Measurements from ENCODE around the gene VPS13D. TPM values are rescaled to one million over a fixed set of nuclear protein-coding genes. Genes with fewer than 3 reads are reported as not detected.

VPS13D gene
- total RNA-seq, 1 experiment from 2014 or later, result 29.0 TPM

GRCh38 chr1:12346483-12347151, 116.8 kb downstream of the VPS13D start:
- ChIA-PET POLR2A (no interaction called here), CTCF (no interaction called here)
- Mint-ChIP-seq H3K27me3 (ENCODE audit: low read depth) (no peaks in the 10 kb centered on the region), H3K36me3 (peaks cover 47% of the 10 kb centered on the region), H3K27ac (no peak overlapping the region), H3K4me3 (no peak overlapping the region), H3K9me3 (peaks cover 10% of the 10 kb centered on the region; the same call in 1 of the 2 replicates), H3K4me1 (peaks cover 8% of the 10 kb centered on the region)
- no peak for TF ChIP-seq ATF1 (CRISPR knock-in tag; IDR thresholded peaks at IDR 0.05)
- TF ChIP-seq ZBTB21 (CRISPR knock-in tag; IDR thresholded peaks at IDR 0.05; ENCODE audit: borderline replicate concordance), result no peak
- no peak for ATAC-seq
- no peak for DNase-seq (ENCODE audit: low spot score)

DNA sequence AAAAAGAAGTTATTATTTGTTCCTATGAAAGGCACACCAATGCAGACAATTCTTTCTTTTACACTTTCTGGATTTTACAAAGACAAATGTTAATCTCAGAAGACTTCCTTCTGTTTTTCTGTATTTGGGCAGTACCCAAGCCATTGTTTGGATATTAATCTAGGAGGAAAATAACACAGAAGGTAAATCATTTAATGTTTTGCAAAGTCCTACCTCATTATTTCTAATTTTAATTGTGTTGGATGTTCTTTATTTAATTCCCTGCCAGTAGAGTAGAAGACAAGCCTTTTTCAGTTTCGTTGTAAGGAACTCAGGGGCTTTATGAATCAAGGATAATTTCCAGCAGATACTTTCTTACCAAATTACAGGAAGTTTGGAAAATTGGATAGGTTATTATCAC, 118.3 kb downstream of the VPS13D start:
- ATAC-seq (no peak), DNase-seq (ENCODE audit: low spot score) (no peak)
- ChIA-PET POLR2A (no interaction called here), CTCF (interaction anchor here (1.0 kb wide), 1 partner anchor 9 kb away, joined by 4 read pairs; no protein-coding TSS in a partner anchor)
- no peaks in the 10 kb centered on the region for H3K4me1 Mint-ChIP-seq
- H3K27me3 Mint-ChIP-seq (ENCODE audit: low read depth), result no peaks in the 10 kb centered on the region
- no peak overlapping the region for H3K4me3 Mint-ChIP-seq
- H3K9me3 Mint-ChIP-seq, result peaks cover 10% of the 10 kb centered on the region; the same call in 1 of the 2 replicates
- H3K36me3 Mint-ChIP-seq, result peaks cover 41% of the 10 kb centered on the region
- TF ChIP-seq, protein P1, sequence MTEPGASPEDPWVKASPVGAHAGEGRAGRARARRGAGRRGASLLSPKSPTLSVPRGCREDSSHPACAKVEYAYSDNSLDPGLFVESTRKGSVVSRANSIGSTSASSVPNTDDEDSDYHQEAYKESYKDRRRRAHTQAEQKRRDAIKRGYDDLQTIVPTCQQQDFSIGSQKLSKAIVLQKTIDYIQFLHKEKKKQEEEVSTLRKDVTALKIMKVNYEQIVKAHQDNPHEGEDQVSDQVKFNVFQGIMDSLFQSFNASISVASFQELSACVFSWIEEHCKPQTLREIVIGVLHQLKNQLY (CRISPR knock-in tag; IDR thresholded peaks at IDR 0.05), result no peak
- TF ChIP-seq NFE2L1 (CRISPR knock-in tag; IDR thresholded peaks at IDR 0.05) (no peak), CDX4 (CRISPR knock-in tag; IDR thresholded peaks at IDR 0.05; ENCODE audit: borderline replicate concordance) (no peak), TEAD4 (CRISPR knock-in tag; IDR thresholded peaks at IDR 0.05) (no peak), SOX15 (CRISPR knock-in tag; IDR thresholded peaks at IDR 0.05) (no peak), ATF3 (CRISPR knock-in tag; conservative IDR thresholded peaks at IDR 0.05) (no peak), IRF1 (CRISPR knock-in tag; IDR thresholded peaks at IDR 0.05) (no peak)
- TF ChIP-seq, protein P2, sequence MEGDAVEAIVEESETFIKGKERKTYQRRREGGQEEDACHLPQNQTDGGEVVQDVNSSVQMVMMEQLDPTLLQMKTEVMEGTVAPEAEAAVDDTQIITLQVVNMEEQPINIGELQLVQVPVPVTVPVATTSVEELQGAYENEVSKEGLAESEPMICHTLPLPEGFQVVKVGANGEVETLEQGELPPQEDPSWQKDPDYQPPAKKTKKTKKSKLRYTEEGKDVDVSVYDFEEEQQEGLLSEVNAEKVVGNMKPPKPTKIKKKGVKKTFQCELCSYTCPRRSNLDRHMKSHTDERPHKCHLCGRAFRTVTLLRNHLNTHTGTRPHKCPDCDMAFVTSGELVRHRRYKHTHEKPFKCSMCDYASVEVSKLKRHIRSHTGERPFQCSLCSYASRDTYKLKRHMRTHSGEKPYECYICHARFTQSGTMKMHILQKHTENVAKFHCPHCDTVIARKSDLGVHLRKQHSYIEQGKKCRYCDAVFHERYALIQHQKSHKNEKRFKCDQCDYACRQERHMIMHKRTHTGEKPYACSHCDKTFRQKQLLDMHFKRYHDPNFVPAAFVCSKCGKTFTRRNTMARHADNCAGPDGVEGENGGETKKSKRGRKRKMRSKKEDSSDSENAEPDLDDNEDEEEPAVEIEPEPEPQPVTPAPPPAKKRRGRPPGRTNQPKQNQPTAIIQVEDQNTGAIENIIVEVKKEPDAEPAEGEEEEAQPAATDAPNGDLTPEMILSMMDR (IDR thresholded peaks at IDR 0.05), result no peak
- no peak overlapping the region for H3K27ac Mint-ChIP-seq

GRCh38 chr1:12353981-12354380, 124.2 kb downstream of the VPS13D start:
- CTCF ChIA-PET, result interaction anchor here (0.7 to 2.0 kb wide), 4 partner anchors 14 to 229 kb away, joined by 3 to 6 read pairs (median 4); no protein-coding TSS in a partner anchor
- DNase-seq (ENCODE audit: low spot score) (no peak), ATAC-seq (no peak)
- no peak overlapping the region for H3K4me3 Mint-ChIP-seq
- TF ChIP-seq TEAD1 (CRISPR knock-in tag; IDR thresholded peaks at IDR 0.05) (no peak), FOXJ3 (CRISPR knock-in tag; IDR thresholded peaks at IDR 0.05; ENCODE audit: borderline replicate concordance) (no peak), GRHL2 (CRISPR knock-in tag; IDR thresholded peaks at IDR 0.05; ENCODE audit: insufficient replicate concordance, severe bottlenecking) (no peak), CREB1 (CRISPR knock-in tag; IDR thresholded peaks at IDR 0.05) (no peak), ESRRA (CRISPR knock-in tag; IDR thresholded peaks at IDR 0.05; ENCODE audit: borderline replicate concordance) (no peak)
- peaks cover 10% of the 10 kb centered on the region; the same call in 1 of the 2 replicates for H3K9me3 Mint-ChIP-seq
- H3K4me1 Mint-ChIP-seq, result peaks cover 11% of the 10 kb centered on the region
- H3K27ac Mint-ChIP-seq, result no peak overlapping the region
- POLR2A ChIA-PET, result no interaction called here
- H3K27me3 Mint-ChIP-seq (ENCODE audit: low read depth), result no peaks in the 10 kb centered on the region
- peaks cover 42% of the 10 kb centered on the region for H3K36me3 Mint-ChIP-seq

All from WTC11 (cell line).